Bronchial epithelial cell (primary cell): Measurements from ENCODE around the gene SMIM32. TPM values are rescaled to one million over a fixed set of nuclear protein-coding genes. Genes with fewer than 3 reads are reported as not detected.
A peak's percentile ranks its signal among the peaks of the same experiment; 100 is the strongest.

ENCODE experiments used
- DNase-seq: peaks from one replicate; pipeline ENCODE4 v3.0.0-alpha.2; 2010; ENCODE audit warnings: low read depth
- FAIRE-seq: peaks from 2 replicates; lab custom pipeline; 2011; peaks lifted over from hg19 to GRCh38; lab: Jason Lieb, UNC
- H3K27me3 ChIP-seq: 2 replicates; pipeline ENCODE4 v1.5.1; 2011; ENCODE audit warnings: low read length; ENCODE audit not compliant: control insufficient read depth, insufficient read depth
- H3K36me3 ChIP-seq: 2 replicates; pipeline ENCODE4 v1.5.1; 2011; ENCODE audit warnings: low read length; ENCODE audit not compliant: control insufficient read depth, insufficient read depth
- H3K4me3 ChIP-seq: 2 replicates; pipeline ENCODE4 v1.5.1; 2011; ENCODE audit warnings: mild to moderate bottlenecking, low read depth, low read length, control low read depth
- total RNA-seq: library from RNA; depleted of rRNA; stranded (reverse); fragments of >200 nt; gene quantifications from 2 replicates; pipeline ENCODE4 v1.2.1, GENCODE V29; 2014
- TF ChIP-seq, protein P1 (sequence below): IDR thresholded peaks from 2 replicates; pipeline ENCODE4 v1.5.1; 2011; ENCODE audit warnings: mild to moderate bottlenecking, moderate library complexity, low read length, control low read depth, inconsistent platforms; ENCODE audit not compliant: insufficient read depth, severe bottlenecking

The SMIM32 gene
- total RNA-seq, 1 donor from 2014 or later: not detected

DNA sequence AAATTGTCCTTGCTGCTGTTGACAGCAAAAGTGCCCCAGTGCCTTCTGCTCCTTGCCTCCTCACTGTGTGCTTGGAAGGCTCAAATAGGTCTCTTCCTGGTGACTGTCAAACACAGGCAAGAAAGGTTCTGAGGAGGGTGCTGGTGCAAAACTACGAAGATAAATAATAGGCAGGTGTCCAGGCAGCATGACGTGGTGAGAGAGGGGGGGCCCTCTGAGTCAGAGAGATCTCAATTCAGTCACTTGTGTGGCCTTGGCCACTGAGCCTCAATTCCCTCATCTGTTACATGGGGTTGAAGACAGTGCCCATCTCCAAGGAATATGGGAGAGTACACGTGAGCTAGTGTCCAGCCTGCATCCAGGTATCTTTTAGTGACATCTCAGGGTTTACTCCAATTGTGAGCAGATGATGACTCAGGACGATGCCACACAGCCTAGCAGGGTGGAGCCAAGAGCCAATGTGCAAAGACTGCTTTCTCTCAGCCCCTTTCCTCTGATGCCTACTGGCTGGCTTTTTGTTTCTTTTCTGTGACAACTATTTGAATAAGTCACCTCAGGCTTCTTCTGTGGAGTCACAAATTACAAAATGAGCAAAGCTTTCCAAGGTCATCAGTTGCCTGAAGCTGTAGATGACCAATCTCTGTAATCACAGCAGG lies 29.7 kb upstream of the SMIM32 start:
- Histone ChIP-seq H3K36me3 (no peaks in the 10 kb centered on the region), H3K27me3 (peaks cover 5% of the 10 kb centered on the region), H3K4me3 (no peak overlapping the region)
- peak; percentile 23 for FAIRE-seq
- peak; percentile 13 for DNase-seq
- TF ChIP-seq, protein P1, sequence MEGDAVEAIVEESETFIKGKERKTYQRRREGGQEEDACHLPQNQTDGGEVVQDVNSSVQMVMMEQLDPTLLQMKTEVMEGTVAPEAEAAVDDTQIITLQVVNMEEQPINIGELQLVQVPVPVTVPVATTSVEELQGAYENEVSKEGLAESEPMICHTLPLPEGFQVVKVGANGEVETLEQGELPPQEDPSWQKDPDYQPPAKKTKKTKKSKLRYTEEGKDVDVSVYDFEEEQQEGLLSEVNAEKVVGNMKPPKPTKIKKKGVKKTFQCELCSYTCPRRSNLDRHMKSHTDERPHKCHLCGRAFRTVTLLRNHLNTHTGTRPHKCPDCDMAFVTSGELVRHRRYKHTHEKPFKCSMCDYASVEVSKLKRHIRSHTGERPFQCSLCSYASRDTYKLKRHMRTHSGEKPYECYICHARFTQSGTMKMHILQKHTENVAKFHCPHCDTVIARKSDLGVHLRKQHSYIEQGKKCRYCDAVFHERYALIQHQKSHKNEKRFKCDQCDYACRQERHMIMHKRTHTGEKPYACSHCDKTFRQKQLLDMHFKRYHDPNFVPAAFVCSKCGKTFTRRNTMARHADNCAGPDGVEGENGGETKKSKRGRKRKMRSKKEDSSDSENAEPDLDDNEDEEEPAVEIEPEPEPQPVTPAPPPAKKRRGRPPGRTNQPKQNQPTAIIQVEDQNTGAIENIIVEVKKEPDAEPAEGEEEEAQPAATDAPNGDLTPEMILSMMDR: no peak

DNA sequence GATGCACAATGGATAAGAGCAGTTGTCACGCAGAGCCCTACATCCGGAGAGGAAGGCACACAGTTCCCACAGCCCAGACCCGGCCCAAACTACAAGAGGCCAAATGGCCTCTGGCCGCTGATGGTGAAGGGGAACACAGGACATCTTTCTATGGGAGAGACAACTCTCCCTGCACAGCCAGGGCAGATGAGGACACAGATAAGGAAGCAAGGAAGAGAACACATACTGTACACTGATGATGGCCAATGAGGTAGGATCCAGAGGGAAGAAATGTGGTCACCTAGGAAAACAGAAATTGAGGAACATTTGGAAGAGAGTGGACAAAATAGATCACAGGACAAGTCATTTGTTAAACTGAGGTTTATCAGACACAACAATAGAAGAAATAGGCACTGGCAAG lies 28.4 kb upstream of the SMIM32 start:
- Histone ChIP-seq H3K36me3 (no peaks in the 10 kb centered on the region), H3K27me3 (no peaks in the 10 kb centered on the region), H3K4me3 (no peak overlapping the region)
- DNase-seq (no peak), FAIRE-seq (no peak)
- TF ChIP-seq, protein P1: no peak

DNA sequence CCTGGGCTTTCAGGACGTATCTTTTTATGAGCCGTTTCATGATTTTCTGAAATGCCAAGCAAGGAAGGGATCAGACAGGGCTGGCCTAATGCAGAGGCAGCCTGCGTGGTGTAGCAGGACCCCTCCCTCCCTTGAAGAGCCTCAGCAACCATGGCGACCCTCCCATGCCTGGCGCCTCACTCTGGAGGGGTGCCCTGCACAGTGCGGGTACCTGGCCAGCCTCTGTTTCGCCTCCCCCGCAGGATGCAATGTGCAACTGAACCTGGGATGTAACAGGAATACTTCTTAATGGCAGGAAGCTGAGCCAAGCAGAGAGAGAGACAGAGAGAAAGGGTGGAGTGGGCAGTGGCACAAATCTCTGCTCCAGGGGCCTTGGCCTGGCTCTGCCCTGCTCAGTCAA lies 23.3 kb upstream of the SMIM32 start:
- TF ChIP-seq, protein P1: no peak
- Histone ChIP-seq H3K27me3 (peaks cover 2% of the 10 kb centered on the region), H3K4me3 (no peak overlapping the region), H3K36me3 (no peaks in the 10 kb centered on the region)
- no peak for FAIRE-seq
- DNase-seq: no peak

DNA sequence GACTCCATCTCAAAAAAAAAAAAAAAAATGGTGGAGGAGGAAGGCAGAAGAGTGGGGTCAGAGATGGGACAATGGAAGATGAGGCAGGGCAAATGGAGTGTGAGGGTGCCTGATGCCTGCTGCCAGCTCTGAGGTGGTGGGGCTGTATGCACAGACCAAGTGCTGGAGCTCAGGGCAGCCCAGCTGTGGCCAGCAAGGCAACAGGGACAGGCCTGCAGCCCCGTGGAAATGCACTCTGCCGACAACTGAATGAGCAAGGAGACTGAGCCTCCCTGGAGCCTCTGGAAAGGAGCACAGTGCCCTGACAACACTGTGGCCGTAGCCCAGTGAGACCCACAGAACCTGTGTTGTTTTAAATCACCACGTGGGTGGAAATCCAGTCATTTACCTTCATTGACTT lies 22.9 kb upstream of the SMIM32 start:
- H3K27me3 ChIP-seq: peaks cover 2% of the 10 kb centered on the region
- no peaks in the 10 kb centered on the region for H3K36me3 ChIP-seq
- no peak for FAIRE-seq
- no peak overlapping the region for H3K4me3 ChIP-seq
- TF ChIP-seq, protein P1: no peak
- DNase-seq: no peak

DNA sequence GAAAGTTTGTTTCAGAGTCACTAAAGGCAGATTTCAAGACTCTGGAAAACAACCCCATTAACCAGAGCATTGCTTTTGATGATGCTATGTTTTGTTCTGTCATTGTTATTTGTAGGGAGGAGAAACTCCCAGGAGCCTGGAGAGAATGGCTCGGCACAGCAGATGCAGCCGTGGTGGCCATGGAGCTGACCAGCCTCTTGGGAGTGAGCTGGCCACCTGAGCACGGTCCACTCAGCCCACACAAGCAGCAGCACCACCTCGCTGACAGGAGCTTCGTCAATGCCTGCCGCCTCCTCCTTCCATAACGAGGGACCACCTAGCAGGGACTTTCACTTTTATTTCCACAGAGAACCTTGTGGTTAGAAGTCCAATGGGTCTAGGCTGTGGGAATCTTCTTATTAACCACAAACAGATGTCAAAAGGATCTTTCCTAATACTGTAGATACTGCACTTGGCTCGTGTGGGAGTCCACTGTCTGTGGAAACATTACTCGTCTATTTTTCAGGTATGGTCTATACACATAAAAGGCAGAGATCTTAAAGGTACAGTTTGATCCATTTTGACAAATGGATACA lies 21.0 kb upstream of the SMIM32 start:
- Histone ChIP-seq H3K36me3 (no peaks in the 10 kb centered on the region), H3K27me3 (peaks cover 3% of the 10 kb centered on the region), H3K4me3 (no peak overlapping the region)
- DNase-seq (no peak), FAIRE-seq (no peak)
- TF ChIP-seq, protein P1: no peak
